ENCODE results near the gene COP1.

The COP1 gene

DNA sequence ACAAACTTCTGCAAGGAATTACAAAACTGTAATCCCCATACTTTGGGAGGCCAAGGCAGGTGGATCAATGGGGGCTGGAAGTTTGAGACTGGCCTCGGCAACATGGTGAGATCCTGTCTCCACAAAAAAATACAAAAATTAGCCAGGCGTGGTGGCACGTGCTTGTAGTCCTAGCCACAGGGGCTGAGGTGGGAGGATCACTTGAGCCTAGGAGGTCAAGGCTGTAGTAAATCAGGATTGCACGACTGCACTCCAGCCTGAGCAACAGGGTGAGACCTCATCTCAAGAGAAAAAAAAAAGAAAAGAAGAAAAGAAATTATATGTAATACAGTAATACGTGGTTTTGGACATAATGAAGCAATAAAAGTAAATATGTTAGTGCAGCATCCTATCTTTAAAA is 138.2 kb downstream of the COP1 start:
- DNase-seq (ENCODE audit: extremely low read depth, low read depth) = no peak
- TF ChIP-seq, protein P1, sequence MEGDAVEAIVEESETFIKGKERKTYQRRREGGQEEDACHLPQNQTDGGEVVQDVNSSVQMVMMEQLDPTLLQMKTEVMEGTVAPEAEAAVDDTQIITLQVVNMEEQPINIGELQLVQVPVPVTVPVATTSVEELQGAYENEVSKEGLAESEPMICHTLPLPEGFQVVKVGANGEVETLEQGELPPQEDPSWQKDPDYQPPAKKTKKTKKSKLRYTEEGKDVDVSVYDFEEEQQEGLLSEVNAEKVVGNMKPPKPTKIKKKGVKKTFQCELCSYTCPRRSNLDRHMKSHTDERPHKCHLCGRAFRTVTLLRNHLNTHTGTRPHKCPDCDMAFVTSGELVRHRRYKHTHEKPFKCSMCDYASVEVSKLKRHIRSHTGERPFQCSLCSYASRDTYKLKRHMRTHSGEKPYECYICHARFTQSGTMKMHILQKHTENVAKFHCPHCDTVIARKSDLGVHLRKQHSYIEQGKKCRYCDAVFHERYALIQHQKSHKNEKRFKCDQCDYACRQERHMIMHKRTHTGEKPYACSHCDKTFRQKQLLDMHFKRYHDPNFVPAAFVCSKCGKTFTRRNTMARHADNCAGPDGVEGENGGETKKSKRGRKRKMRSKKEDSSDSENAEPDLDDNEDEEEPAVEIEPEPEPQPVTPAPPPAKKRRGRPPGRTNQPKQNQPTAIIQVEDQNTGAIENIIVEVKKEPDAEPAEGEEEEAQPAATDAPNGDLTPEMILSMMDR (IDR thresholded peaks at IDR 0.05; ENCODE audit: low read depth, low read length) = no peak

DNA sequence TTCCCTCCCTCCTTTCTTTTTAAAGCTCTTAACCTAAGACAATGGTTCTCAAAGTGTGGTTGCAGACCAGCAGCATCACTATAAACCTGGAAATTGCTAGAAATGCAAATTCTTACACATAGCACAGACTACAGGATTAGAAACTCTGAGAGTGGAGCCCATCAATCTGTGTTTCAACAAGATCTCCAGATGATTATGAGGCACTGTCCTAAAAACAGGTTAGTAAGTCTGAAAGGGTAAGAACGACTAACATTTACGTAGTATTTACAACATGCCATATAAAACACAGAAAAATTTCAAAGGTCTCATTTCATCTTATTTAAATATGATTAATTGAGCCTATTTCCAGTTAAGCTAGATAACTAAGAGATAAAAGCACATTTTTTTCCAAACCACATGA is 138.8 kb downstream of the COP1 start:
- TF ChIP-seq, protein P1 (IDR thresholded peaks at IDR 0.05; ENCODE audit: low read depth, low read length) = no peak
- DNase-seq (ENCODE audit: extremely low read depth, low read depth) = no peak

DNA sequence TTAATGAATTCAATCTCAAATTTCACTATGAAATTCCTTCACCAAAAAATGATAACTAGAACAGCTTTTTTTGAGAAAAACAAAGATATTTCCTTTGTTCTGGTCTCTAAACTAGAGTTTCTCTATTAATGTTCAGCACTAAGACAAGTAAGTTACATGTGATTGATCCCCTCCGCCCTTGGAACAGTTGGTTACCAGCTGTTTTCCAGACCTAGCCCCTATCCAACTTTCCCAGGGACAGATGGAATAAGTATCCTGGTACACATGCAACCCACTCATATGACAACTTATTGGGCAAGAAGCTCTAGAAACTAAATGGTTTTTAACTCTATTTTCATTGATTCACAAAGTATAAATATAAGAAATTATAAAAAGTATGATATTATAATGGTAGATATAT is 140.4 kb downstream of the COP1 start:
- no peak for DNase-seq (ENCODE audit: extremely low read depth, low read depth)
- TF ChIP-seq, protein P1 (IDR thresholded peaks at IDR 0.05; ENCODE audit: low read depth, low read length) = no peak

DNA sequence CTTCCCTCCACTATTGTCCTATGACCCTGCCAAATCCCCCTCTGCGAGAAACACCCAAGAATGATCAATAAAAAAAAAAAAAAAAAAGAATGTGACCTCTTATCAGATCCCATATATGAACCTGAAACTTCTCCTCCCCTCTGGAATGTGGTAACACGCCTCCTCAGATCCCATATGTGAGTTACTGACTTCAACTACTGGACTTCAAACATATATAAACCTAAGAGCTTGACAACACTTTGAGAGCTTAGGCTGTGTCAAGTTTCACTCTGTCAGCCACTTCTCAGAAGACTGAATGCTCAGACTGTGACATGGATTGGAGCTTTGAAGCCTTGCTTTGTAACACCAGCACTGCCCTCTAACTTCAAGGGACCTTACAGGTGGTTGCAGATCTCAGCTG is 148.4 kb downstream of the COP1 start:
- DNase-seq (ENCODE audit: extremely low read depth, low read depth) = no peak
- TF ChIP-seq, protein P1 (IDR thresholded peaks at IDR 0.05; ENCODE audit: low read depth, low read length) = no peak

DNA sequence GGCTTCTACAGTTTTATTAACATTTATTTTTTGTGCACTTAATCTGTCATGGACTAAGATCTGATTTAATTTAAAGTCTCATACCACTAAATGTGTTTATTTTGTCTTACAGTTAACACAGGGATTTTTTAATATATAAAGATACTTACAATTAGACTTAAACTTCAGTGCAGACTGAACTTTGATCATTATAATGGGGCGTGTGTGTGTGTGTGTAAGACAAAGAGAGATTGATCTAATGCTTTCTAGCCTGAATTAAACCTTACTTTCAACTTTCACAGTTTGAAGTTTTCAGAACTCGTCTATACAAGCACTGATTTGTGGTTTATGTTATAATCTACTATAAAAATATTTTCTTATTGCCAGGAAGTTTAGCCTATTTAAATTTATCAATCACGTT is 150.8 kb downstream of the COP1 start:
- TF ChIP-seq, protein P1 (IDR thresholded peaks at IDR 0.05; ENCODE audit: low read depth, low read length) = no peak
- no peak for DNase-seq (ENCODE audit: extremely low read depth, low read depth)

DNA sequence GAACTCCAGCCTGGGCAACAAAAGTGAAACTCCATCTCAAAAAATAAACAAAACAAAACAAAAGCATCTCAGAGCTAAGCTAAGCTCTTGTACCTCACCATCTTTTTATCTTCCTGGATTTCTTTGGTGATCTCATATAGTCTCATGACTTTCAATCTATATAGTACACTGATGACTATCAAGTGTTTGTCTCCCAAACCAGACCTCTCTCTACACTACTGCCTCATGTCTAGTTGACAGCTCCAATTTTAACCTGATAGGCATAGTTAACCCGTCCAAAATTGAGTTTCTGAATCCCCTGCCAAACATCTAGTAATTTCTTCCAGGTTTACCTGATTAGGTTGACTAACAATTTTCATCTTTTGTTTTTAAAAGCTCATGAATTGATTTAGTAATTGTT is 151.7 kb downstream of the COP1 start:
- no peak for DNase-seq (ENCODE audit: extremely low read depth, low read depth)
- TF ChIP-seq, protein P1 (IDR thresholded peaks at IDR 0.05; ENCODE audit: low read depth, low read length) = no peak

DNA sequence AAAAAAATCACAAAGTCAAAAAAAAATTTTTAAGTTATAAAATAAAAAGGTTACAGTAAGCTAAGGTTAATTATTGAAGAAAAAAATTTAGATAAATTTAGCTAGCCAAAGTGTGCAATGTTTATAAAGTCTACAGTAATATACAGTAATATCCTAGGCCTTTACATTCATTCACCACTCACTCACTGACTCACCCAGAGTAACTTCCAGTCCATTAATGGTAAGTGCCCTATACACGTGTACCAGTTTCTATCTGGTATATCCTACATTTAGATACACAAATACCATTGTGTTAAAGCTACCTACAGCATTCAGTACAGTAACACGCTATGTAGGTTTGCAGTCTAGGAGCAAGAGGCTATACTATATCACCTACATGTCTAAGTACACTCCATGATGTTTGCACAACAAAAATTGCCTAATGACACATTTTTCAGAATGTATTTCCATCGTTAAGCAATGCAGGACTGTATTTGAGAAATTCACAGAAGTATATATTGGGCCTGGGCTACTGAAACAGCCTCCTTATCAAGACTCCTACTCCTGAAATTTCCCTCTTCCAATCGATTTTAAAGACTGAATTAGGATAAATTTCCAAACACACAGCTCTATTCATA is 155.1 kb downstream of the COP1 start:
- TF ChIP-seq, protein P1 (IDR thresholded peaks at IDR 0.05; ENCODE audit: low read depth, low read length) = no peak
- DNase-seq (ENCODE audit: extremely low read depth, low read depth) = no peak

All from AG09319 (cell line).